Gastrocnemius medialis (tissue), 4 donors: Measurements from ENCODE around the gene NFKBIL1. TPM values are rescaled to one million over a fixed set of nuclear protein-coding genes. Genes with fewer than 3 reads are reported as not detected.

Source experiments
- ATAC-seq, 2 donors: fragments of 150-250 bp; one replicate each; pipeline ENCODE4 v1.9.1; 2016
- DNase-seq, 2 donors: peaks; one replicate each; pipeline ENCODE4 v3.0.0-alpha.2; 2019
- H3K27ac ChIP-seq, 4 donors: fragments of 200-600 bp; sonication (generic); 1 replicate in 1 of 4; 2 replicates in 3 of 4; pipeline ENCODE4 v1.5.1; 2016 to 2018; ENCODE audit warnings: mild to moderate bottlenecking in 2 of 4, moderate library complexity in 1 of 4
- H3K27me3 ChIP-seq, 3 donors: fragments of 200-600 bp; sonication (generic) in 2 of 3; 1 replicate in 1 of 3; 2 replicates in 2 of 3; pipeline versions ENCODE4 v1.5.1 to v1.6.0; 2016 to 2019; ENCODE audit warnings: mild to moderate bottlenecking in 1 of 3, moderate library complexity in 1 of 3
- H3K36me3 ChIP-seq, 2 donors: fragments of 200-600 bp; sonication (generic) in 1 of 2; one replicate each; pipeline ENCODE4 v1.5.1; 2017 to 2018
- H3K4me1 ChIP-seq, 2 donors: fragments of 200-600 bp; sonication (generic) in 1 of 2; one replicate each; pipeline ENCODE4 v1.5.1; 2016 to 2017; ENCODE audit warnings: mild to moderate bottlenecking in 2 of 2
- H3K4me3 ChIP-seq, 4 donors: fragments of 200-600 bp; sonication (generic) in 3 of 4; 1 replicate in 1 of 4; 2 replicates in 3 of 4; pipeline ENCODE4 v1.5.1; 2016 to 2019; ENCODE audit warnings: mild to moderate bottlenecking in 2 of 4
- H3K9me3 ChIP-seq, 3 donors: fragments of 200-600 bp; sonication (generic) in 2 of 3; 1 replicate in 1 of 3; 2 replicates in 2 of 3; pipeline ENCODE4 v1.5.1; 2016 to 2019
- POLR2A ChIP-seq, 2 donors: fragments of 450-650 bp; IDR thresholded peaks; one replicate each; pipeline ENCODE4 v1.6.1; 2017; ENCODE audit warnings: antibody characterized with exemption in 2 of 2, mild to moderate bottlenecking in 2 of 2, moderate library complexity in 2 of 2
- in situ Hi-C, 4 donors: fragments of 200-750 bp; cut with MboI; loops; one replicate each; pipeline versions ENCODE4 v1.15.0 to v1.8.0; 2017; ENCODE audit warnings: low sequenced_read_pairs in 4 of 4
- intact Hi-C: fragments of 100-400 bp; cut with DNase I; formaldehyde crosslinking; loops from one replicate; pipeline ENCODE4 v1.15.1; 2023; ENCODE audit warnings: low total_unique reads
- total RNA-seq, 4 donors: library from RNA; depleted of rRNA; stranded (reverse); fragments of >200 nt; gene quantifications; one replicate each; pipeline versions ENCODE4 v1.1.0 to v1.2.3, GENCODE V29; 2016
- TF ChIP-seq, protein P1 (sequence below), 5 experiments: fragments of 450-650 bp in 3 of 5; fragments of 200-600 bp in 2 of 5; sonication (generic) in 2 of 5; IDR thresholded peaks in 4 of 5; conservative IDR thresholded peaks in 1 of 5; 1 replicate in 4 of 5; 2 replicates in 1 of 5; pipeline ENCODE4 v1.5.1; 2016 to 2019; ENCODE audit warnings: antibody characterized with exemption in 5 of 5, mild to moderate bottlenecking in 3 of 5, moderate library complexity in 3 of 5

NFKBIL1 gene
- total RNA-seq, 4 donors from 2014 or later, result 17.6 to 21.7 (median 20.3) TPM

GRCh38 chr6:31559958-31560696 lies 12.7 kb downstream of the NFKBIL1 start:
- TF ChIP-seq, protein P1, sequence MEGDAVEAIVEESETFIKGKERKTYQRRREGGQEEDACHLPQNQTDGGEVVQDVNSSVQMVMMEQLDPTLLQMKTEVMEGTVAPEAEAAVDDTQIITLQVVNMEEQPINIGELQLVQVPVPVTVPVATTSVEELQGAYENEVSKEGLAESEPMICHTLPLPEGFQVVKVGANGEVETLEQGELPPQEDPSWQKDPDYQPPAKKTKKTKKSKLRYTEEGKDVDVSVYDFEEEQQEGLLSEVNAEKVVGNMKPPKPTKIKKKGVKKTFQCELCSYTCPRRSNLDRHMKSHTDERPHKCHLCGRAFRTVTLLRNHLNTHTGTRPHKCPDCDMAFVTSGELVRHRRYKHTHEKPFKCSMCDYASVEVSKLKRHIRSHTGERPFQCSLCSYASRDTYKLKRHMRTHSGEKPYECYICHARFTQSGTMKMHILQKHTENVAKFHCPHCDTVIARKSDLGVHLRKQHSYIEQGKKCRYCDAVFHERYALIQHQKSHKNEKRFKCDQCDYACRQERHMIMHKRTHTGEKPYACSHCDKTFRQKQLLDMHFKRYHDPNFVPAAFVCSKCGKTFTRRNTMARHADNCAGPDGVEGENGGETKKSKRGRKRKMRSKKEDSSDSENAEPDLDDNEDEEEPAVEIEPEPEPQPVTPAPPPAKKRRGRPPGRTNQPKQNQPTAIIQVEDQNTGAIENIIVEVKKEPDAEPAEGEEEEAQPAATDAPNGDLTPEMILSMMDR (IDR thresholded peaks at IDR 0.05 in 4 of 5, conservative IDR thresholded peaks at IDR 0.05 in 1 of 5), result no peak
- TF ChIP-seq POLR2A (IDR thresholded peaks at IDR 0.05), result no peak
- Histone ChIP-seq H3K4me1 (peaks cover 14 to 29% of the 10 kb centered on the region in 2 donors), H3K36me3 (peaks cover 0 to 24% of the 10 kb centered on the region in 2 donors), H3K27me3 (no peaks in the 10 kb centered on the region), H3K4me3 (no peak overlapping the region), H3K27ac (peak overlapping the region; percentile 16 to 64 (median 58)), H3K9me3 (no peaks in the 10 kb centered on the region)
- ATAC-seq, result peak; percentile 48 to 68
- in situ Hi-C loops (no loop called here), intact Hi-C loops (no loop called here)
- peak in 1 of 2 donors; percentile 39 for DNase-seq

GRCh38 chr6:31560697-31561058 lies 13.3 kb downstream of the NFKBIL1 start:
- H3K9me3 ChIP-seq, result no peaks in the 10 kb centered on the region
- ATAC-seq (no peak), DNase-seq (no peak)
- TF ChIP-seq, protein P1 (IDR thresholded peaks at IDR 0.05 in 4 of 5, conservative IDR thresholded peaks at IDR 0.05 in 1 of 5), result no peak
- TF ChIP-seq POLR2A (IDR thresholded peaks at IDR 0.05), result no peak
- H3K27me3 ChIP-seq, result no peaks in the 10 kb centered on the region
- no peak overlapping the region for H3K4me3 ChIP-seq
- peaks cover 0 to 24% of the 10 kb centered on the region in 2 donors for H3K36me3 ChIP-seq
- intact Hi-C loops, result no loop called here
- peaks cover 14 to 29% of the 10 kb centered on the region in 2 donors for H3K4me1 ChIP-seq
- peak overlapping the region in 3 of 4 donors; percentile 51 to 64 (median 59) for H3K27ac ChIP-seq
- in situ Hi-C loops, result no loop called here

DNA sequence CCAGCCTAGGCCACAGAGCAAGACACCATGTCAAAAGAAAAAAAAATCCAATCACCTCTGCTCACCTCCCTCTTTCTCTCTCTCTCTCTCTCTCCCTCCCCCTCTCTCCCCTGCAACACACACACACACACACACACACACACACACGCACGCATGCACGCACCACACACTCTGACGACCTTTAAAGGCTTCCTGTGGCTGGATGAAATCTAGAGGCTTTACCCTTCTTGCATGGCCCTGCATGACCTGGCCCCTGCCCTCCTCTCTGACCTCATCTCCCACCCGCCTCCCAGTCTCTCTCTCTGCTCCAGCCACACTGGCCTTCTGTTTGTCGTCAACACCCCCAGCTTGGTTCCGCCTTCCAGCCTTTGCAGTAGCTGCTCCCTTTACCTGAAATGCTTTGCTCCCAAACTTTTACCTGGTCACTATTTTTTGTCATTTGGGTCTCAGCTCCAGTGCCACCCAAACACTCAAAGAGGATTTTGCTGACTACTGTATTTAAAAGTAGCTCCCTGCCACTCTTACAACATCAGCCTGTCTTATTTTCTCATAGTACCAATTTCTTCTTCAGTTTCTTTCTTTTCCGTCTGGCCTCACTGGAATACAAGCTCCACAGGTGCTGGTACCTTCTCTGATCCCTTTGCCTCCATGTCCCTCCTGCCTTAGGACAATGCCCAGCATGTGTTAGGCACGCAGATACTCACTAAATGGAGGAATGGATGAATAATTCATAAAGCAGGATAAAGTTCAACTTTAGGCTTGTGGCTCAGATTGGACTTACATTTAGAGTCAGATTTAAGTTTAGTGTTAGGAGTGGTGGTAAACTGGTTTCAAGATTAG lies 20.3 kb downstream of the NFKBIL1 start:
- TF ChIP-seq, protein P1 (IDR thresholded peaks at IDR 0.05 in 4 of 5, conservative IDR thresholded peaks at IDR 0.05 in 1 of 5), result no peak
- TF ChIP-seq POLR2A (IDR thresholded peaks at IDR 0.05), result no peak
- ATAC-seq (no peak), DNase-seq (no peak)
- Histone ChIP-seq H3K27me3 (no peaks in the 10 kb centered on the region), H3K36me3 (no peaks in the 10 kb centered on the region), H3K27ac (no peak overlapping the region), H3K9me3 (no peaks in the 10 kb centered on the region), H3K4me3 (no peak overlapping the region), H3K4me1 (no peaks in the 10 kb centered on the region)
- in situ Hi-C loops, result no loop called here
- intact Hi-C loops, result no loop called here

DNA sequence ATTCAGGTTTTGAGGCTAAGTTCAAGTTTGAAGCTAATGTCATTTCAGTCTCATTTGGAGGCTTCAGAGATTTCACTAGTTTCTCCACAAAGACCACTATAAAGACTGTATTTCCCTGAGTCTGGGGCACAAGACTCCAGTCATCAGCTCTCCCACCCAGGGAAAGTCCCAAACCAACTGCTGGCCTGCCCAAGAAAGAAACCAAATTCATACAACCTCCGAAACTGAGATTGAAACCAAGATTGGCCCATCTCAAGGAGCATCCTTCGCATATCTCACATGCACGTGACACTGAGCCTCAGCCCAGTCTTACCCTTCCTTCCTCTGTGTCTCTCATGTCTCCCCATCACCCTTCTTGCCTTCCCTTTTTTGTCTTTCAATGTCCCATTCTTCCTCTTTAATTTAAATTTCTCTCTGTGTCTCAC lies 21.1 kb downstream of the NFKBIL1 start:
- Histone ChIP-seq H3K27ac (no peak overlapping the region), H3K4me1 (no peaks in the 10 kb centered on the region), H3K36me3 (no peaks in the 10 kb centered on the region), H3K9me3 (no peaks in the 10 kb centered on the region), H3K27me3 (no peaks in the 10 kb centered on the region), H3K4me3 (no peak overlapping the region)
- intact Hi-C loops (no loop called here), in situ Hi-C loops (no loop called here)
- DNase-seq (no peak), ATAC-seq (no peak)
- TF ChIP-seq, protein P1 (IDR thresholded peaks at IDR 0.05 in 4 of 5, conservative IDR thresholded peaks at IDR 0.05 in 1 of 5), result no peak
- TF ChIP-seq POLR2A (IDR thresholded peaks at IDR 0.05), result no peak
